WTC11 (cell line): Measurements from ENCODE around the gene MGRN1.

ENCODE experiments used
- CDX4 ChIP-seq: fragments of 250-450 bp; sonication (Bioruptor Pico); IDR thresholded peaks from 2 replicates; pipeline ENCODE4 v1.9.0; 2021; ENCODE audit warnings: moderate library complexity, mild to moderate bottlenecking, inconsistent platforms, borderline replicate concordance
- CTCF ChIP-seq: fragments of 200-600 bp; IDR thresholded peaks from 2 replicates; pipeline ENCODE4 v1.8.0; 2022; ENCODE audit warnings: antibody characterized with exemption
- FOXP4 ChIP-seq: sonication (generic); formaldehyde crosslinking; IDR thresholded peaks from 2 replicates; pipeline ENCODE4 v1.8.0; 2022; ENCODE audit warnings: mild to moderate bottlenecking, missing genetic modification reagents
- GABPB1 ChIP-seq: sonication (generic); formaldehyde crosslinking; IDR thresholded peaks from 2 replicates; pipeline ENCODE4 v1.8.1; 2023; ENCODE audit warnings: mild to moderate bottlenecking, missing genetic modification reagents
- NR1H2 ChIP-seq: sonication (generic); formaldehyde crosslinking; IDR thresholded peaks from 2 replicates; pipeline ENCODE4 v1.9.0; 2021; ENCODE audit warnings: mild to moderate bottlenecking, moderate library complexity, missing genetic modification reagents
- NR3C1 ChIP-seq: sonication (generic); formaldehyde crosslinking; conservative IDR thresholded peaks from 2 replicates; pipeline ENCODE4 v1.8.1; 2023; ENCODE audit warnings: low read depth, mild to moderate bottlenecking, missing genetic modification reagents
- ZNF423 ChIP-seq: fragments of 250-450 bp; sonication (Bioruptor Pico); IDR thresholded peaks from 2 replicates; pipeline ENCODE4 v2.1.2; 2022; ENCODE audit warnings: mild to moderate bottlenecking, moderate library complexity
- ZSCAN18 ChIP-seq: fragments of 250-450 bp; sonication (Bioruptor Pico); IDR thresholded peaks from 2 replicates; pipeline ENCODE4 v2.1.2; 2022; ENCODE audit warnings: mild to moderate bottlenecking, moderate library complexity

- no peak for TF ChIP-seq CTCF
- no peak for TF ChIP-seq ZNF423 (CRISPR knock-in tag)
- TF ChIP-seq ZSCAN18 (CRISPR knock-in tag), result no peak
- TF ChIP-seq NR3C1 (CRISPR knock-in tag), result no peak
- no peak for TF ChIP-seq NR1H2 (CRISPR knock-in tag)
- no peak for TF ChIP-seq CDX4 (CRISPR knock-in tag)
- no peak for TF ChIP-seq GABPB1 (CRISPR knock-in tag)
- no peak for TF ChIP-seq FOXP4 (CRISPR knock-in tag)
Observed at GRCh38 chr16:4695473-4696171, 71.0 kb downstream of the MGRN1 start.
